Activated T-helper 1 cell treated with anti-CD3 and anti-CD28 coated beads, Interleukin-12 subunit alpha, Interleukin-12 subunit beta, Interleukin-2, Interleukin-4 antibody, amounts not matched to agents 30 ng/mL and 10 ng/mL and 1 ng/mL, durations not matched to agents 14 hours and 24 hours and 36 hours (primary cell): ENCODE measurements around the gene SDHA. TPM values are rescaled to one million over a fixed set of nuclear protein-coding genes. Genes with fewer than 3 reads are reported as not detected.
"Not testable (repeated sequence)": the region's sequence is repeated elsewhere in the genome, so short reads cannot be mapped to it uniquely, and the experiment has no call there.

Experiments
- DNase-seq: peaks from one replicate; pipeline ENCODE4 v3.0.0; 2021; ENCODE audit warnings: low spot score
- H3K27ac Mint-ChIP-seq: one replicate; pipeline ENCODE4 v1.8.0; 2021; ENCODE audit warnings: mild to moderate bottlenecking, mixed read lengths
- H3K27me3 Mint-ChIP-seq: one replicate; pipeline ENCODE4 v1.8.0; 2022; ENCODE audit warnings: mild to moderate bottlenecking, moderate library complexity, mixed read lengths; ENCODE audit not compliant: insufficient read depth
- H3K36me3 Mint-ChIP-seq: one replicate; pipeline ENCODE4 v1.8.0; 2021; ENCODE audit warnings: low read depth, mixed read lengths
- H3K4me1 Mint-ChIP-seq: one replicate; pipeline ENCODE4 v1.8.0; 2021; ENCODE audit warnings: low read depth, mixed read lengths
- H3K4me3 Mint-ChIP-seq: one replicate; pipeline ENCODE4 v1.8.0; 2021; ENCODE audit warnings: mild to moderate bottlenecking, moderate library complexity, mixed read lengths
- H3K9me3 Mint-ChIP-seq: one replicate; pipeline ENCODE4 v1.8.0; 2021; ENCODE audit warnings: mixed read lengths
- intact Hi-C: fragments of 100-400 bp; cut with micrococcal nuclease; formaldehyde crosslinking; loops from one replicate; pipeline ENCODE4 v1.15.1; 2024
- total RNA-seq: library from RNA; stranded (reverse); gene quantifications from 2 replicates; pipeline ENCODE4 v1.2.3, GENCODE V29; 2022

SDHA gene
- total RNA-seq, 1 donor from 2014 or later = 135 TPM

DNA sequence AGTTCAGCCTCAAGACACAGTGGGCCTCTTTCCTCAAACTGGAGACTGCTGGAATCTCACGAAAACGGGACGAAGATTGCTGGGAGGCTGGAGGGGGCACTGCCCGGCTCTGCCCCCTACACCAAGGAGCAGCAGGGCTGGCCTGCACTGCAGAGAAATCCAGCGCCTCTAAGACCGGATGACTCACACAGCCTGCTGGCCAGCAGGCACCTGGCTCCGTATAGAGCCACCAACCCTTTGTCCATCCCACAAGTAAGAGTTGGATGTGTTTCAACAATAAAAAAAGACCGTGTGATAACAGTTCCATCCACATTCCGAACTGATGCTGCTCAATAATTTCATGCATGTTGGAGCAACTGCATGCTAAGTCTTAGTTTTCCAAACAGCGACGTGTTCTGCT, 11.7 kb upstream of the SDHA start:
- Mint-ChIP-seq H3K4me3 (no peak overlapping the region), H3K27me3 (no peaks in the 10 kb centered on the region), H3K4me1 (peaks cover 17% of the 10 kb centered on the region), H3K36me3 (peaks cover 24% of the 10 kb centered on the region), H3K27ac (no peak overlapping the region), H3K9me3 (no peaks in the 10 kb centered on the region)
- no peak for DNase-seq
- intact Hi-C loops = no loop called here

GRCh38 chr5:206927-207536, 11.1 kb upstream of the SDHA start:
- Mint-ChIP-seq H3K4me1 (peaks cover 17% of the 10 kb centered on the region), H3K9me3 (no peaks in the 10 kb centered on the region), H3K27me3 (no peaks in the 10 kb centered on the region), H3K27ac (peak overlapping the region; percentile 14), H3K4me3 (no peak overlapping the region), H3K36me3 (peaks cover 24% of the 10 kb centered on the region)
- intact Hi-C loops = no loop called here
- DNase-seq = no peak

DNA sequence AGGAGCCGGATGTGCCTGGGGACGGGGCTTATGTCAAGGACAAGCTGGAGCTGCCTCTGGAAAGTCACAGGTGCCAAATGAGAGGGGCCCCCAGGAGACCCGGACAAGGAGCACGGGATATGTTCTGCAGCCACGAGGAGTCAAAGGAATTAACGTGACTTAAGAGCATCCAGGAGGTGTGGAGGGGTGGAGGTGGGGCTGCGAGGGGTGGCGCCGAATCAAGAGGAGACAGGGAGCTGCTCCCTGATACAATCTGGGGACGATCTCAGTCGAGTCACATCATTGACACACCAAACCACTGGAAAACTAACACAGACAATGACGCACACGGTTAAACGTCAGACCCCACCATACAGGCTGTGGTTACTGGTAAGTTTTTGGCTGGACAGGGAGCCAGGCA, 10.5 kb upstream of the SDHA start:
- intact Hi-C loops = no loop called here
- Mint-ChIP-seq H3K27me3 (no peaks in the 10 kb centered on the region), H3K4me1 (peaks cover 17% of the 10 kb centered on the region), H3K9me3 (no peaks in the 10 kb centered on the region), H3K36me3 (peaks cover 24% of the 10 kb centered on the region), H3K4me3 (no peak overlapping the region), H3K27ac (no peak overlapping the region)
- no peak for DNase-seq

DNA sequence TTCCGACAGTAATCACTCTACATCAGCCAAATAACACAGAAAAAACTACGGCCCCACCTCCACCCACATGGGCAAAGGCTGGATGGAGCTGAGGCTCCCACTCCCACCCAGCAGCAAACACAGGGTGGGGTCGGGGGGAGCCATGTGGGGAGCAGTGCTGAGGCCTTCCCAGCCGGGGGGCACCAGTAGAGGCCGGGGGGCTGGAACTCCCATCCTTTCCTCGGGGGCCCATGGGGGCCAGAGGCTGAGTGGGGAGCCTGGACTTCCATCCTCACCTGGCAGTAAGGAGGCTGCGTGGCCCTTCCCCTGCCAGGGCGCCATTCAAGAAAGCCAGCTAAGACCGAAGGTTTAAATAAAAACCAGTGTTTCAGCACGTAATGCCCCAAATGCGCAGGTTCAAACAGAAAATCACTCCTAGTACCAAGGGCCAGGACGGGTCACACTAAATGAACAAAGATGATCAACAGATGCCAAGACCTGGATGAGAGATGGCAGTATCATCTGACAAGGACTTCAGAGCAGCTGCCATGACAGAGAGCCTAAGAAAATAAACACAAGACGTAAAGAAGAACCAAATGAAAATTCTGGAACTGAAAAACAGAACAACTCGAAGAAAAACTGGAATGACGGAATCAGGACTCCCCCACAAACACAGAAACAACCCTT, 9.5 kb upstream of the SDHA start:
- no peak overlapping the region for H3K27ac Mint-ChIP-seq

GRCh38 chr5:213803-214395, 4.2 kb upstream of the SDHA start:
- intact Hi-C loops = no loop called here

More for the DNA sequence above, 9.5 kb upstream of the SDHA start:
- Mint-ChIP-seq H3K27me3 (no peaks in the 10 kb centered on the region), H3K4me3 (no peak overlapping the region), H3K9me3 (no peaks in the 10 kb centered on the region), H3K4me1 (peaks cover 17% of the 10 kb centered on the region), H3K36me3 (peaks cover 24% of the 10 kb centered on the region)
- DNase-seq = no peak
- intact Hi-C loops = no loop called here

GRCh38 chr5:215256-215655, 2.9 kb upstream of the SDHA start:
- intact Hi-C loops = loop anchor here (5.0 kb wide), 2 partner anchors 227 to 247 kb away; partner anchors contain the start of gene EXOC3
- Mint-ChIP-seq H3K4me3 (peak overlapping the region; percentile 23), H3K27ac (peak overlapping the region; percentile 78), H3K36me3 (peaks cover 16% of the 10 kb centered on the region), H3K4me1 (peaks cover 39% of the 10 kb centered on the region)
- not testable (repeated sequence) for H3K9me3 Mint-ChIP-seq, DNase-seq, H3K27me3 Mint-ChIP-seq

More at GRCh38 chr5:213803-214395, 4.2 kb upstream of the SDHA start:
- no peaks in the 10 kb centered on the region for H3K27me3 Mint-ChIP-seq
- H3K9me3 Mint-ChIP-seq = no peaks in the 10 kb centered on the region
- H3K36me3 Mint-ChIP-seq = peaks cover 16% of the 10 kb centered on the region
- DNase-seq = no peak
- no peak overlapping the region for H3K27ac Mint-ChIP-seq
- H3K4me3 Mint-ChIP-seq = no peak overlapping the region
- H3K4me1 Mint-ChIP-seq = peaks cover 42% of the 10 kb centered on the region

DNA sequence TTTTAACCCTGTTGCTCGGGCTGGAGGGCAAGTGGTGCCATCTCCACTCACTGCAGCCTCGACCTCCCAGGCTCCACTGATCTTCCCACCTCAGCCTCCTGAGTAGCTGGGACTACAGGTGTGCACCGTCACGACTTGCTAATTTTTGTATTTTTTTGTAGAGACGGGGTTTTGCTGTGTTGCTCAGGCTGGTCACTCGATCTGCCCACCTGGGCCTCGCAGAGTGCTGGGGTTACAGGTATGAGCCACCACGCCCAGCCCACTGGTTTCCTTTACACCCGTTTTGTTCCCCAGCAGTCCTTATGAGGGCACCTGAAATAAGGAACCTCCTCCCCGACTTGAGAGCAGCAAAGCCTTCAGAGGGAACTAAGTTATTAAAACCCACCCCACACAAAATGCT, 2.0 kb upstream of the SDHA start:
- H3K4me3 Mint-ChIP-seq, H3K9me3 Mint-ChIP-seq, DNase-seq, H3K27me3 Mint-ChIP-seq: not testable (repeated sequence)
- Mint-ChIP-seq H3K4me1 (peaks cover 44% of the 10 kb centered on the region), H3K36me3 (peaks cover 16% of the 10 kb centered on the region), H3K27ac (peak overlapping the region; percentile 78)
- intact Hi-C loops = loop anchor here (5.0 kb wide), 2 partner anchors 226 to 246 kb away; partner anchors contain the start of gene EXOC3

GRCh38 chr5:218457-219291, 554 bp downstream of the SDHA start:
- intact Hi-C loops = loop anchor here (1.0 to 5.0 kb wide), 5 partner anchors 30 to 244 kb away; partner anchors contain the start of genes EXOC3 and PDCD6
- Mint-ChIP-seq H3K4me3 (peak overlapping the region; percentile 96), H3K9me3 (no peaks in the 10 kb centered on the region), H3K27ac (peak overlapping the region; percentile 94), H3K4me1 (peaks cover 68% of the 10 kb centered on the region), H3K27me3 (no peaks in the 10 kb centered on the region), H3K36me3 (peaks cover 22% of the 10 kb centered on the region)
- peak; percentile 9 for DNase-seq

DNA sequence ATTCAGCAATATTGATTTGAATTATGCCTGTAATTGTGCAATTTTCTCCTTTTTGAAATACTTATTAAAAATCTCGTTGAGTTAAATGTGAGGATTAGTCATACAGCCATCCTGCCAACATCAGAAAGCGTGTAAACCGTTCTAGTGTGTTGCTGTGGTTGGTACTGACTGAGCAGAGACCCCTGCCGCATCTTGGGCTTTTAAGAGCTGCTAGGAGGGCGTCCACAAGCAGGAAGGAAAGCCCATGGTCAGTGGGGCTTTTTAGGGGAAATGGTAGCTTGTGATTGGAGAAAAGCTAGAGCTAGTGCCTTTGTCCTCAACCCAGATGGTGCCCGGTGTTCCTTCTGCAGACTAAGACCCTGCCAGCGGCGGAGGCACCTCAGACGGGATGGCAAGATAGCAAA, 1.3 kb downstream of the SDHA start:
- no peaks in the 10 kb centered on the region for H3K9me3 Mint-ChIP-seq
- peaks cover 60% of the 10 kb centered on the region for H3K4me1 Mint-ChIP-seq
- H3K27me3 Mint-ChIP-seq = no peaks in the 10 kb centered on the region

GRCh38 chr5:219991-220390, 1.9 kb downstream of the SDHA start:
- peak overlapping the region; percentile 94 for H3K27ac Mint-ChIP-seq
- no peaks in the 10 kb centered on the region for H3K27me3 Mint-ChIP-seq
- no peaks in the 10 kb centered on the region for H3K9me3 Mint-ChIP-seq
- peaks cover 57% of the 10 kb centered on the region for H3K4me1 Mint-ChIP-seq
- no peak for DNase-seq
- intact Hi-C loops = loop anchor here (1.0 to 5.0 kb wide), 6 partner anchors 32 to 242 kb away; partner anchors contain the start of genes EXOC3 and PDCD6
- H3K36me3 Mint-ChIP-seq = peaks cover 24% of the 10 kb centered on the region
- H3K4me3 Mint-ChIP-seq = peak overlapping the region; percentile 96

More for the DNA sequence above, 1.3 kb downstream of the SDHA start:
- Mint-ChIP-seq H3K27ac (peak overlapping the region; percentile 94), H3K36me3 (peaks cover 20% of the 10 kb centered on the region), H3K4me3 (peak overlapping the region; percentile 96)
- DNase-seq = peak; percentile 22
- intact Hi-C loops = loop anchor here (1.0 to 5.0 kb wide), 5 partner anchors 31 to 243 kb away; partner anchors contain the start of genes EXOC3 and PDCD6

DNA sequence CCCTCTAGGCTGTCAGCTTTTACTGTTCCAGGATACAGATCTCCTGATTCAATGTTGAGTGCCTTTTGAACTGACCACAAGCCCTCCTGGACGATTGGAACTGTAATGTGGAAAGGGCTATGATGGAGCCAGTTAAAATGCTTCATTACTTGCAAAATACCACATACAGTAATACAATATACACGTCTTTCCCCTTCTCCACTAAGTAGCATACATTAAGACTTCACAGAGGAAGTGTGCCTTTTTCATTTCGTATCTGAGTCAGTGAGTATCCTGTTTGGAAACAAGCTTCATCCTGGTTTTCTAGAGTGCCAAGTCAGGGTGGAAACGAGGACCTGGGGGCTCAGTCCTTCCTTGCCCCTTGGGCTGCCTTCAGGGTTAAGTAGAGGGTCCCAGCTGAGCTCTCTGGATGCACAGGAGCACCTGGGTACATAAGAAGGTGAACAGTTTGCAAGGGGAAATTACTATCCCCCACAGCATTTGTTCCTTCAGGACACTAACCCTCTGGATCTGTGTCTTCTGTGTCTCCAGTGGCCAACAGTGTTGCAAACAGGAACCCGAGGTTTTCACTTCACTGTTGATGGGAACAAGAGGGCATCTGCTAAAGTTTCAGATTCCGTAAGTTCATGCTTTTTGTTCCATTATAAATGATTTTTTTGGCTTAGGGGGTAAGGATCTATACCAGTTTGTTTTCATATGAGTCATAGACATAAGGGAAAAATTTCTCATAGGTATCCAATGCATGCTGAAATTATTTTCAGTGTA, 5.0 kb downstream of the SDHA start:
- Mint-ChIP-seq H3K36me3 (peaks cover 38% of the 10 kb centered on the region), H3K27ac (peak overlapping the region; percentile 84), H3K4me1 (peaks cover 37% of the 10 kb centered on the region), H3K4me3 (peak overlapping the region; percentile 46)
- intact Hi-C loops = loop anchor here (5.0 kb wide), 1 partner anchor 109 kb away; no protein-coding TSS in a partner anchor
- DNase-seq, H3K27me3 Mint-ChIP-seq, H3K9me3 Mint-ChIP-seq: not testable (repeated sequence)

DNA sequence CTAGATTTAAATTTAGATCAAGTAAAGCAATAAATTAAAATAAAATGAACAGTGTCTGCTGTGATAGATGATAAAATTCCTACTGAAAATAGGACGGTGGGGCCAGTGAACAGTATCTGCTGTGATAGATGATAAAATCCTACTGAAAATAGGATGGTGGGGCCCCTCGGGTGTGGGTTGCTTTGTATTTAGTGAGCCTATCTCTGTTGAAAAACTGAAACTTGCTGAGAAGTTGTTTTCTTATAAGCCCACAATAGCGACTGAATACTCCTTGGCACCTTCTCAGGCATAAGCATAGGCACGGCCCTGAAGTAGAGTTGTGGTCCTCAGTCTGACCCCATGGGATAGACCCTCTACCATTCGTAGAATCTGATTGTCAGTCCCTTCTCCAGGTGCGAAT, 5.7 kb downstream of the SDHA start:
- Mint-ChIP-seq H3K36me3 (peaks cover 39% of the 10 kb centered on the region), H3K4me3 (no peak overlapping the region), H3K27me3 (no peaks in the 10 kb centered on the region), H3K27ac (no peak overlapping the region), H3K4me1 (peaks cover 37% of the 10 kb centered on the region), H3K9me3 (no peaks in the 10 kb centered on the region)
- intact Hi-C loops = loop anchor here (5.0 kb wide), 1 partner anchor 109 kb away; no protein-coding TSS in a partner anchor
- DNase-seq = no peak
